ENCODE measurements around the gene SLC22A1. TPM values are rescaled to one million over a fixed set of nuclear protein-coding genes. Genes with fewer than 3 reads are reported as not detected.

Gene SLC22A1
- total RNA-seq, 1 experiment from 2014 or later: 0.39 TPM

GRCh38 chr6:160120087-160120486 is 1.5 kb upstream of the SLC22A1 start:
- Histone ChIP-seq H2BK15ac (ENCODE audit: low read depth, low read length) (no peak overlapping the region), H2BK20ac (ENCODE audit: low read depth, low read length, poor library complexity, severe bottlenecking) (no peak overlapping the region), H3K27me3 (ENCODE audit: insufficient read depth, low read length) (no peaks in the 10 kb centered on the region), H4K20me1 (ENCODE audit: control insufficient read depth, insufficient read depth, insufficient read length) (no peaks in the 10 kb centered on the region), H2BK120ac (ENCODE audit: low read depth, low read length, poor library complexity, severe bottlenecking) (no peak overlapping the region), H4K5ac (ENCODE audit: insufficient read length, low read depth, low read length) (no peak overlapping the region), H4K91ac (ENCODE audit: insufficient read length, low read depth, low read length) (no peak overlapping the region), H4K8ac (replicated peaks; ENCODE audit: insufficient read length, low read depth, low read length) (no peak overlapping the region), H3K27ac (ENCODE audit: insufficient read length, low read depth, low read length) (no peak overlapping the region), H3K23ac (ENCODE audit: insufficient read length, low read depth, low read length) (no peak overlapping the region), H3K79me2 (ENCODE audit: insufficient read depth, low read length) (no peaks in the 10 kb centered on the region), H2AK5ac (ENCODE audit: insufficient read length, low read length) (no peak overlapping the region), H3K4me1 (ENCODE audit: insufficient read depth, low read length) (no peaks in the 10 kb centered on the region), H2AFZ (ENCODE audit: low read length) (no peak overlapping the region), H3K9me3 (ENCODE audit: control insufficient read depth, low read depth, low read length) (peaks cover 14% of the 10 kb centered on the region), H3K9ac (ENCODE audit: extremely low read depth, insufficient read length, low read length) (no peak overlapping the region), H2BK12ac (ENCODE audit: insufficient read length, low read depth, low read length) (no peak overlapping the region), H2BK5ac (ENCODE audit: insufficient read length, low read length) (no peak overlapping the region), H3K14ac (ENCODE audit: insufficient read depth, low read length) (no peak overlapping the region), H3K4me2 (ENCODE audit: insufficient read depth, insufficient read length, low read length) (no peak overlapping the region), H3K79me1 (ENCODE audit: insufficient read depth, low read depth, low read length, poor library complexity, severe bottlenecking) (no peaks in the 10 kb centered on the region), H3K23me2 (ENCODE audit: insufficient read length, low read depth, low read length, poor library complexity, severe bottlenecking) (no peaks in the 10 kb centered on the region), H3K18ac (ENCODE audit: insufficient read length, low read depth, low read length) (no peak overlapping the region), H3K56ac (ENCODE audit: insufficient read length, low read depth, low read length) (no peak overlapping the region), H3T11ph (ENCODE audit: low read length) (no peak overlapping the region), H3K4ac (ENCODE audit: low read depth, low read length) (no peak overlapping the region)
- no peak for DNase-seq
- no peak for TF ChIP-seq CTCF (conservative IDR thresholded peaks at IDR 0.05)
- no peaks in the 10 kb centered on the region for H3K4me1 Mint-ChIP-seq
- H3K27ac Mint-ChIP-seq: no peak overlapping the region; a peak in 1 of 7 replicates
- no peaks in the 10 kb centered on the region; the same call in 1 of the 2 replicates for H3K27me3 Mint-ChIP-seq (ENCODE audit: low read depth)
- no peak overlapping the region for H3K4me3 Mint-ChIP-seq
- H3K9me3 Mint-ChIP-seq: peaks cover 16 to 23% of the 10 kb centered on the region in 2 experiments; a peak in 4 of 5 replicates
- H3K36me3 Mint-ChIP-seq (ENCODE audit: insufficient read depth in 1 of 3, low read depth in 3 of 3): peaks cover 16 to 23% (median 19%) of the 10 kb centered on the region in 3 experiments
- no CpG with 5 or more reads among the region's 1 CpG for WGBS (ENCODE audit: extremely low coverage, insufficient read length, low lambda C conversion rate)

Measured in H9 (cell line).